HG03064 (cell line): ENCODE results near the gene ERVMER34-1.

Experiments used
- ATAC-seq: cut with Tn5 transposase; IDR thresholded peaks from one replicate; pipeline ENCODE4 v1.9.1; 2021; ENCODE audit warnings: low read depth; ENCODE audit not compliant: unreplicated experiment

Gene ERVMER34-1

DNA sequence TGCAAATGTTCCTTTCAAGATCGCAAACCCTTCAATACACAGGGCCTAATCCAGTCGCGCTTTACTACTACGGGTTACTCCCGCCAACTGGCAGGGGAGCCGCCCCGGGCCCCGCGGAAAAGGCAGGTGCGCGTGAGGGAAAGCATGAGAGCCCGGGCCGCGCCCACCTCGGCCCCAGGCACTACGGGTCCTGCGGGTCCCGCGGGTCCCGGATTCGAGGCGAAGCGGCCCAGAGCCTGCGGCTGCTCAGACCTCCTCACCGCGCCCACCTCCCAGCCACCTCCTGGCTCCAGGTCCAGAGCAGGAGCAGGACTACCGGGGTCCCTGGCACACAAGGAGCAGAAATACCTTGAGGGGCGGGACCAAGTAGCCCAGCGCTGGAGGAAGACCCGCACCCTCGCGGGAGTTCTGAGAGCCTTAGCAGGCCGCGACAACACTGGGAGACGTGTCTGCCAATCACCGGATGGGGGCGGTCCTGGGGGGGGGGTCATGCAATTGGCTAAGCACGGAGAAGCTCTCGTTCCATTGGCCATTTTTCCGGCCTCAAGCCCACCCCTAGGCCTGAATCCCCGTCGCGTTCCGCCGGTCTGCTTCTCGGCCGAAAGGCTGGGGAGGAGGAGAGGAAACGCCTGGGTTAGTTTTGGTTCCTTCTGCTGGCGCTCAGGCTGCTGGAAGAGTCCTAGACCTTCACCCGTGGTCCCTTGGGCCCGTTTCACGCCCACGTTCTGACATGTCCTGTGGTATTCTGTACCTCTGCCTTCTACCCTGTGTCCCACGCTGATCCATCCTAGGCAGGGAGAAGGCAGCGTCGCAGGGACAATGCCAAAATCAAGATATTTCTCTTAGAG is 29.0 kb downstream of the ERVMER34-1 start:
- ATAC-seq = peak; percentile 97

DNA sequence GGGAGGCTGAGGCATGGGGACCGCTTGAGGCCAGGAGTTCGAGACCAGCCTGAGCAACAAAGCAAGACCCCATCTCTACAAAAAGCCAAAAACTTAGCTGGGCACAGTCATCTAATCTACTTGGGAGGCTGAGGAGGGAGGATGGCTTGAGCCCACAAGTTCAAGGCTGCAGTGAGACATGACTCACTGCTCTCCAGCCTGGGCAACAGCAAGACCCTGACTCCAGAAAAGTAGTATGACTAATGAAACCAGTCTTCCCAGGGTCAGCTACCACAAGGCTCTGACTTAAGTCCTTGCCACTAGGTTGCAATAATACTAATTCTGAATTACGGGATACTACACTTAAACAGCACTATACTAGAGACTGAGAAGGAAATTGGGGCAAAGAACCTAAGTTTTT is 33.1 kb downstream of the ERVMER34-1 start:
- no peak for ATAC-seq

DNA sequence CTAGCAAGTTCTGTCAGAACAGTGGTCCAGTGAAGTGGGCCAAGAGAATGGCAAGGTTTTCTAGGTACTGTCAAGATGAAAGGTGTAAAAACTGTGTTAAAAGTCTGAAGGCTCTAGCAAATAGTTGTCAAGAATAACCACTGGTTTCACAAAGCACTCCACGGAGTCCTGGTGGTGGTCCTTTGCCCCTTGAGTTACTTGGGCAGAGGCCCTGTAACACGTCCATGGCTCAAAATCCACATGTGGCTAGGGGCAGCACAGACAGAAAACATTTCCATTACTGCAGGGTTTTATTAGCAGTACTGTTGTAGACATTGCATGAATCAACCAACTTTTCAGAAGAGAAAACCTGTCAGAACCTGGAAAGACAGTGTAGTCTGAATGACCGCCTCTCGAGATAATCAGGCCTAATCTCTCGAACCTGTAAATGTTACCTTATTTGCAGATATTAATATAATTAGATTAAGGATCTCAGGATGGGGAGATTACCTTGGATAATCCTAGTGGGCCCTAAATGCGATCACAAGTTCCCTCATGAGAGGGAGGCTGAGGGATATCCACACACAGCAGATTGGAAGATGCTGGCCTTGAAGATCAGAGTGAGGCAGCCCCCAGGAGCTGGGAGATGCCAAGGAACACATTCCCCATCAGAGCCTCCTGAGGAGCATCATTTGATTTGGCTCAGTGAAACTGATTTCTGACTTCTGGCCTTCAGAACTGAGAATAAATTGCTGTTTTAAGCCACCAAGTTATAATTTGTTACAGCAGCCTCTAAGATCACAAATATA is 34.7 kb downstream of the ERVMER34-1 start:
- no peak for ATAC-seq

DNA sequence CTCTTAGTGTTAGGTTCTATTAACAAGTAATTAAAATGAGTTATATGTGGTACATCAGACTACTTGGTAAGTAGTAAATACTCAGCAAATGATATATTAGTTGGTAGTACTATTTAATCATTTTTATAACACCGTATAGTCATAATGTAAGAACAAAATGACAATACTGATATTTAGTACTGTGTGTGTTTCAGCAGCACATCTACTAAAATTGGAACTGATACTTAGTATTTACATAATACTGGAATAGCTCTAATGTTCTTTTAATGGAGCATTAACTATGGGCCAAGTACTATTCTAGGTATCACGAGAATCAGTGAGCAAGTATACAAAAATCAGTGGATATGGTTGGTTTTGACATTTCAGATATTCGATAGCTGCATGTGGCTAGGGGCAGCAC is 35.3 kb downstream of the ERVMER34-1 start:
- ATAC-seq = no peak

DNA sequence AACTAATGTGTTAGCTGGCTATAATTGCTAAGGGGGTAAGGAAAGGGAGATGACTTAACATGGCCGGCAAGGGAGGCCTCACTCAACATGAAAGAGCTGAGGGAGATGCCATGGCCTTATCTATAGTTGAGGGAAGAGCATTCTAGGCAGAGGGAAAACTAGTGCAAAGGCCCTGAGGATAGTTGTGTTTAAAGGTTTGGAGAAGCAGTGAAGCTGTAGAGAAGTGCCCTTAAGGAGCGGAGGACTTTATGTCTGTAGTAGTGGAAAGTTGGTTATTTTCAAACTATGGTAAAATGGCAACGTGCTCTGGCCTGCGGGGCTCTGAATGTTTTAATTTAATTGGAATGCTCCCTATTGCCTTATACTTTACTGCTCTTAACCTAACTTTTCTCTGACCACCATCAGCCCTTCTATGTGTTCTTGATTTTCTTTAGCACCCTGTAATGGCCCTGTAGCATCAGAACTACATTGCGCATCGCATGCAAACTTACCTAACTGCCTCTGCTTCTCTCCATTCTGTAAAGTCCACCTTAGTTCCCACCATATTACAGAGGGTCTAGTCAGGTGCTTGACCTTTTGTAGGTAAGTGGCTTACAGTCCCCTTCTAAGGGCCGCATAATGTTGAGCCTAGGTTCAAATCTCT is 35.8 kb downstream of the ERVMER34-1 start:
- ATAC-seq = no peak

DNA sequence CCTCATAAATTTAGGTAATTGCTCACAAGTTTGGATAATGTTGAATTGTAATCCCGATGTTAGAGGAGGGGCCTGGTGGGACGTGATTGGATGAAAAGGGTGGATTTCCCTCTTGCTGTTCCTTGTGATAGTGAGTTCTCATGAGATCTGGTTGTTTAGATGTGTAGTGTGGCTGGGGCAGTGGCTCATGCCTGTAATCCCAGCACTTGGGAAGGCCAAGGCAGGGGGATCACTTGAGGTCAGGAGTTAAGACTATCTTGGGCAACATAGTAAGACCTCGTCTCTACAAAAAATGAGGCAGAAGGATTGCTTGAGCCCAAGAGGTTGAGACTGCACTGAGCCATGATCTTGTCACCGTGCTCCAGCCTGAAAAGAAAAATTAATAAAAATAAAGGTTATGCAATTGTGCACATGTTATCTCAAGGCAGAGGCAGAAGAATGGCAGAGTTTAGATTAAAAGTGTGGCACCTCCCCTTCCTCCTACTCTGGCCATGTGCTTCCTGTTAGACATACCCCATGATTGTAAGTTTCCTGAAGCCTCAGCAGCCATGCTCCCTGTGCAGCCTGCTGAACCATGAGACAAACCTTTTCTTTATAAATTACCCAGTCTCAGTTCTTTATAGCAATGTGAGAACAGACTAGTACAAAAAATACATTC is 36.5 kb downstream of the ERVMER34-1 start:
- no peak for ATAC-seq

DNA sequence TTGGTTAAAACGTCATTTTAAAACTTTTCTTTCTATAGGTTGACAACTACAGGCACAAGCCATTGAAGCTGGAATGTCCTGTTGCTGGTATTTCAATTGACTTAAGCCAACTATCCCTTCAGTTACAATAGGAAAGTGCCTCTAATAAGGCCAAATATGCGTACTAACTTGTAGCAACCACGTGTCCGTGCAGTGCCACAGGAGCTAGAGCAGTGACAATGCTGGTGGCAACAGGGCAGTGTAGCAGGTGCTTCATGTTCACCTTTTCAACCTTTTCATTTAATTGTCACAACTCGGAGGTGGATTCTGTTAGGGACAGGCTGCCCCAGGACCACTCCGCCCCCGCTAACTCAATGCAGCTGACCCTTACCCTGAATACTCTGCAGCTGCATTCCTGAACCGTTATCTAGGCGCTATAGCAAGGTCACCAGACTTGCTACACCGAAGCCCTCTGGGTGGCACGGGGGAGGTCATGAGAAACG is 37.7 kb downstream of the ERVMER34-1 start:
- ATAC-seq = no peak

DNA sequence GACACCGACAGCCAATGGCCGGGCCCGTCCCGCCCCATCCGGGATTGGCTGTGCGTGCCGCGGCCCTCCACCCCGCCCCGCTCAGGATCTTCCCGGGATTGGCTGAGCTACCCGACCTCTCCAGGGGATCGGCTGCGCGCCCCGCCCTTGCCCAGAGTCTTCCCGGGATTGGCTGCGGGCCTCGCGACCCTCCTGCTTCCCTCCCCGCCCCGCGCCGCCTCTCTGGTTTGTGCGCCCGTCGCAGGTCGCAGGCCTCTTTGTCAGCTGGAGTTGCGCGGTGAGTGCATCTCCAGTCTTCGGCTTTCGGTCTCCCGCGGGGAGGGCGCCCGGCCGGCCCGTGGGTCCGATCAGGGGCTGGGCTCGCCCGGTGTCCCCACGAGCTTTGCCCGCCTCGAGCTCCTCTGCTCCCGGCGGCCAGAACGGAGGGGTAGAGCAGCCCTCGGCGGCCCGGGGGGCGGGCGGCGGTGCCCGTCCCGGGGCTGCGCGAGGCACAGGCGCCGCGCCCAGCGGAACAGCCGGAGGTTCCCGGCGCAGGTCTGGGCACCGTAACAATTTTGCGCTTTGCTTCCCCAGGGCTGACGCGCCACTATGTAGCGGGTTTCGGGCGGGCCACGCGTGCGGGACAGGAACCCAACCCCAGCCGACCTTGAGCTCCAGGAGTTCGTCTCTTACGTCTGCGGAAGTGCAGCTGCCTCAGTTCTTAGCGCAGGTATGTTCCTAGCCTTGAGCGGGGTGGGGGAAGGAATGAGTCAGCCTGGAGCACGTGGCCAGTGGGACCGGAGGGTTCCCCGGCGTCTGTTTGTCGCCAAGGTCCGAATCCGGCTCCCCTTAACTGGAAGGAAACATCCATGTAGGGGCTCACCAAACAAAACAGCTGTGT is 38.7 kb downstream of the ERVMER34-1 start:
- peak; percentile 91 for ATAC-seq

DNA sequence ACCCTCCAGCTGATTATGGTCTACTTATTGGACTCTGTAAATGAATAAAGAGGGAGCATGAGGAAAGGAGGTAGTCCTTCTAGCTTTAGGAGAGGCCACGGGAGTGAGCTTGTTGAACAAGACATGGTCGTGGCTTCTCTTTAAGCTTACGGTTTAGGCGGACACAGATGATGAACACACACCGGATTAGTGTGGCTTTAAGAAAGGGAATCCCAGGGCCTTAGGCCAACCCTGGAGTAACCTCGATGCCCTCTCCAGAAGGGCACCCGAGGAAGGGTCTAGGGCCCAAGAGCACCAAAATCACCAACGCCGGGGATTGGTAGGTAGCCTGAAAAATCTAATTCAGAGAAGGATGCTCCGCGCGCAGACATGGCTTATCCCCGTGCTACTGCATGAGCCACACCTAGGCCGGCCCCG is 39.4 kb downstream of the ERVMER34-1 start:
- peak; percentile 1 for ATAC-seq

DNA sequence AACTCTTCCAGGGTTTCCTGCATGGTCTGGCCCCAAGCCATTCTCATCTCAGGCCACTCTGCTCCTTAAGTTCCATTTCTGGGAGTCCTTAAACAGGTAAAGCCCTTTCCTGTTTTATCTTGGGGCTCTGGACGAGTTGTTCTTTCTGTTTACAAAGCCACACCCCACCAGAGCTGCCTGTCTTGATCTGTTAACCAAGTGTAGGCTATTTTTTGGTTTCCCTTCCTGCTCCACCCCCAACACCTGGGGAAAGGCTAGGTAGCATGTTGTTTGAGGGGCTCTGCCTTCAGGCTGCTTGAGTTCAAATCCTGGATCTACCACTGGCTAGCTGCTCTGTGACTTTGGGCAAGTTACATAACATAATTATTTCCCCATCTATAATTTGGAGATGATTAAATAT is 40.0 kb downstream of the ERVMER34-1 start:
- ATAC-seq = no peak

DNA sequence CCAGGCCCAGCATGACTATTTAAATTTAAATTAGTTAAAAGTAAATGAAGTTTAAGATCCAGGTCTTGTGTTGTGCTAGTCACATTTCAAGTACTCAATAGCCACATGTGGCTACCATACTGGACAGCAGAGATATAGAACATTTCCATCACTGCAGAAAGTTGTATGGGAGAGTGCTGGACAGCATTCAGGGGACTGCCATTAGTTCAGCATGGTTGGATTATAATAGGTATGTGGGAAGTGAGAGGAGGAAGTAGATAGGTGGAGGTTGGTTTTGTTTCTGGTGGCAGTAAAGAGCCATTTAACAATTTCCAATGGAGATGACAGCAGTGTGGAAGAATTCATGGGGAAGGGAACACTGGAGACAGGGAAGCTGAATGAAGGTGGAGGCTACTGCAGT is 42.1 kb downstream of the ERVMER34-1 start:
- ATAC-seq = no peak

DNA sequence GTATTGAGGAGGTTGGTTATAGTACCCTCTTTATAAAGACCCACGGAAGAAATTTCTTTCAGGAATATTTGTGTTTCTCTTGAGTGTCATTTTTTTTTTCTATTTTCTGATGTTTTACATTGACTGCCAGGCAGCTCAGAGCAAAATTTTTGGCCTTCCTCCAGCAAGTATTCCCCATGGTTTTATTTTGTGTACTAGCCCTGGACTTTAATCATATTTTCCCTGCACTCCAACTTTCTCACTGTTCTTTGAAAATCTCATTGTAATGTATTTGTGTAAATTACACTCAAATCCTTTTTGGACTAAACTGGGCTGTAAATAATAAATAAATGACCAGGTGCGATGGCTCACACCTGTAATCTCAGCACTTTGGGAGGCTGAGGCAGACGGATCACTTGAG is 46.6 kb downstream of the ERVMER34-1 start:
- no peak for ATAC-seq

DNA sequence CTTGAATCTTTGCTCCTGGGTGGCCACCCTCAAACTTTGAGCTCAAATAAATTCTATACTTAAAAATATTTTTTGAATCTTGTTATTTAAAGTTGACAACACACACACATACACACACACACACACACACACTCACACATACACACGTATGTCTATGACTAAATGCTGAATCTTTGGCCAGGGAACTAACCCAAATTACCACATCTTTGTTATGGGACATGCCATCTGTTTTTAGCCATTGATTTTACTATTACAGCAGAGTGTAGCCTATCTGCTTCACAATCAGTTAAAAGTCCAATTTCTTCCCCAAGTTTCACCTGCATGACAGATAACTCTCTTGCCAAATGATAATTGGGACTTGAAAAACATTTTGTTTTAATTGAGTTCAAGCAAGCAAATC is 47.1 kb downstream of the ERVMER34-1 start:
- ATAC-seq = no peak

DNA sequence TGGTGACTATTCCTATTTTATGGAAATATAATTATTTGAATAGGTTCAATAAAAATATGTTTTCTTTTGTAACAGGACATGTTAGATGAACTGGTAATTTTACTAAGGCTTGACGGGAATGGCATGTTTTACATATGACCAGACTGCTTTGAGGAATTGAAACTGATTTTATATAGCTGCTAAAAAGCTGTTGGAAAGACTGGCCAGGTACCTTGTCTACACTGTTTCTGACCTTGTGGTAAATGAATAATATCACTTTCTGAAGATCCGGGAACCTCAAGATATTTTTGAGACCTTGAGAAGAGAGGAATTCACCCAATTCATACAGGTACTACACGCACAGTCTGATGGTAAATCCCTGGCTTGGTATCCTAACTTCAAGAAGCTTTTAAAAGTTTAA is 50.0 kb downstream of the ERVMER34-1 start:
- peak; percentile 90 for ATAC-seq

DNA sequence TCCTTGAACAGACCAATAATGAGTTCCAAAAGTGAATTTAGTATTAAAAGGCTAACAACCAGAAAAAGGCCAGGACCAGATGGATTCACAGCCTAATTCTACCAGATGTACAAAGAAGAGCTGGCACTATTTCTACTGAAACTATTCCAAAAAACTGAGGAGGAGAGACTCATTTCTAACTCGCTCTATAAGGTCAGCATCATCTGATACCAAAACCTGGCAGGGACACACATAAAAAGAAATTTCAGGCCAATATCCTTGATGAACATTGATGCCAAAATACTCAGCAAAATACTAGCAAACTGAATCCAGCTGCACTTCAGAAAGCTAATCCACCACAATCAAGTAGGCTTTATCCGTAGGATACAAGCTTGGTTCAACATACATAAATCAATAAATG is 56.3 kb downstream of the ERVMER34-1 start:
- no peak for ATAC-seq

DNA sequence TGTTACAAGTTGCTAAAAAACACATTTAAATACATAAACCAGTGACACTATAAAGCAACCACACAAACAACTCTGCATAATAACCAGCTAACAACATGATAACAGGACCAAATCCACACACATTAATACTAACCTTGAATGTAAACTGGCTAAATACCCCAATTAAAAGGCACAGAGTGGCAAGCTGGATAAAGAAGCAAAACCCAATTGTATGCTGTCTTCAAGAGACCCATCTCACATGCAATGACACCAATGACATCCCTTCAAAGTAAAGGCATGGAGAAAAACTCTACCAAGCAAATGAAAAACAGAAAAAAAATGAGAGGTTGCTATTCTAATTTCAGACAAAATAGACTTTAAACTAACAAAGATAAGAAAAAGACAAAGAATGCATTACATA is 57.7 kb downstream of the ERVMER34-1 start:
- ATAC-seq = no peak
